ENCODE measurements around the gene OMP. TPM values are rescaled to one million over a fixed set of nuclear protein-coding genes. Genes with fewer than 3 reads are reported as not detected.

The OMP gene
- total and polyA plus RNA-seq, 7 donors = 0.32 TPM; not detected in 6

DNA sequence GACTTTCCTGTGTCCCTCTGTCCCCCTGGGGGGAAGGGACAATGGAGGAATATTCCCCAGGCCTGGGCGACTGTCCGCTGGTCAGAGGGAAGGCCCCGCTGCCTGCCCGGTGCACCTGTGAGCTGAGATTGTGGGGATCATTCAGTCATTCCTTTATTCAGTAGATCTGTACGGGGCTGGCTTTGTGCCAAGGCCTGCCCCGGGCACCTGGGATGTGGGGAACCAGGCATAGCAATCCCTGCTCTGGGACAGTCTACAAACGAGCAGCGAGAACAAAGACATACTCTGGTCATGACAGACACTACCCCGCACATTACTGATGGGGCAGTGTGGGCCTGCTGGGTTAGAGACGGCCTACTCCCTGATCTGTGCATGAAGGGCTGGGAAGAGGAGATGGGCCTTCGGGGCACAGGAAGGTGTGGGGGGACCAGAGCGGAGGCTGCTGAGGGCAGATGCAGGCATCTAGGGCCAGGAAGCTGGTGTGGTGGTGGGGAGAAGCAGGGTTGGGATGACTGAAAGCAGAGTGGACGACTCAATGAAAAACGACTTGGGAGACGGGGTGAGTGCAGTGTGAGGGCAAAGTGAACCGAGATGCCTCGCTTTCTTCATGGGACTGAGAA is 23.6 kb downstream of the OMP start:
- no peak for DNase-seq

DNA sequence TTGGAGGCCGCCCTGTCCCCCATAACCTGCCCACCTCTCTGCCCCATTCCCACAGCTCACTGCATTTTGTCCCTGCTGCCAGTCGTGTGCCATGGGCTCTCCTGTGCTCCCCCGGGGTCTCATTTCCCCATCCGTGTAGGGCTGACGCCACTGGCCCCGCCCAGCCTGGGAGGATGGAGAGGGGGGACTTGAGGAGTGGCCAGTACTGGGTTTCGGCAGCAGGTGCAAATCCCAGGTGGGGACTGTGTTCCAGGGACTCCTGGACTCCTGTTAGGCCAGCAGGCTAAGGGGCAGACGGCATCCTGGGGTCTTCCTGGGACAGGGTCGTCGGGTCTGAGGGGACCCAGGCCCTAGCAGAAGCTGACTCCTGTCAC is 24.2 kb downstream of the OMP start:
- TF ChIP-seq, protein P1, sequence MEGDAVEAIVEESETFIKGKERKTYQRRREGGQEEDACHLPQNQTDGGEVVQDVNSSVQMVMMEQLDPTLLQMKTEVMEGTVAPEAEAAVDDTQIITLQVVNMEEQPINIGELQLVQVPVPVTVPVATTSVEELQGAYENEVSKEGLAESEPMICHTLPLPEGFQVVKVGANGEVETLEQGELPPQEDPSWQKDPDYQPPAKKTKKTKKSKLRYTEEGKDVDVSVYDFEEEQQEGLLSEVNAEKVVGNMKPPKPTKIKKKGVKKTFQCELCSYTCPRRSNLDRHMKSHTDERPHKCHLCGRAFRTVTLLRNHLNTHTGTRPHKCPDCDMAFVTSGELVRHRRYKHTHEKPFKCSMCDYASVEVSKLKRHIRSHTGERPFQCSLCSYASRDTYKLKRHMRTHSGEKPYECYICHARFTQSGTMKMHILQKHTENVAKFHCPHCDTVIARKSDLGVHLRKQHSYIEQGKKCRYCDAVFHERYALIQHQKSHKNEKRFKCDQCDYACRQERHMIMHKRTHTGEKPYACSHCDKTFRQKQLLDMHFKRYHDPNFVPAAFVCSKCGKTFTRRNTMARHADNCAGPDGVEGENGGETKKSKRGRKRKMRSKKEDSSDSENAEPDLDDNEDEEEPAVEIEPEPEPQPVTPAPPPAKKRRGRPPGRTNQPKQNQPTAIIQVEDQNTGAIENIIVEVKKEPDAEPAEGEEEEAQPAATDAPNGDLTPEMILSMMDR (IDR thresholded peaks at IDR 0.05) = no peak
- ATAC-seq = peak in 3 of 4 donors; percentile 5 to 29 (median 8)
- Histone ChIP-seq H3K4me3 (peak overlapping the region; percentile 62), H3K27me3 (ENCODE audit: insufficient read depth in 3 of 3, low read length in 2 of 3) (no peaks in the 10 kb centered on the region), H3K9me3 (no peaks in the 10 kb centered on the region), H3K4me1 (peaks cover 10% of the 10 kb centered on the region), H3K27ac (no peak overlapping the region), H3K36me3 (ENCODE audit: insufficient read depth in 1 of 2, low read depth in 1 of 2) (no peaks in the 10 kb centered on the region)
- WGBS, 3 donors = 12 to 19% (median 14%) methylated on average over 10 of the region's 10 CpGs
- intact Hi-C loops (cut with DNase I) = loop anchor here (1.0 to 5.0 kb wide), 4 partner anchors 60 to 425 kb away; no protein-coding TSS in a partner anchor
- DNase-seq = no peak

More for the DNA sequence above, 23.6 kb downstream of the OMP start:
- intact Hi-C loops (cut with DNase I) = loop anchor here (5.0 kb wide), 3 partner anchors 61 to 426 kb away; no protein-coding TSS in a partner anchor
- TF ChIP-seq, protein P1 (IDR thresholded peaks at IDR 0.05) = no peak
- 71 to 80% (median 79%) methylated on average over 17 of the region's 17 CpGs for WGBS, 3 donors
- no peak for ATAC-seq
- Histone ChIP-seq H3K27ac (no peak overlapping the region), H3K27me3 (ENCODE audit: insufficient read depth in 3 of 3, low read length in 2 of 3) (no peaks in the 10 kb centered on the region), H3K4me1 (peaks cover 5% of the 10 kb centered on the region), H3K4me3 (no peak overlapping the region), H3K36me3 (ENCODE audit: insufficient read depth in 1 of 2, low read depth in 1 of 2) (no peaks in the 10 kb centered on the region), H3K9me3 (no peaks in the 10 kb centered on the region)

DNA sequence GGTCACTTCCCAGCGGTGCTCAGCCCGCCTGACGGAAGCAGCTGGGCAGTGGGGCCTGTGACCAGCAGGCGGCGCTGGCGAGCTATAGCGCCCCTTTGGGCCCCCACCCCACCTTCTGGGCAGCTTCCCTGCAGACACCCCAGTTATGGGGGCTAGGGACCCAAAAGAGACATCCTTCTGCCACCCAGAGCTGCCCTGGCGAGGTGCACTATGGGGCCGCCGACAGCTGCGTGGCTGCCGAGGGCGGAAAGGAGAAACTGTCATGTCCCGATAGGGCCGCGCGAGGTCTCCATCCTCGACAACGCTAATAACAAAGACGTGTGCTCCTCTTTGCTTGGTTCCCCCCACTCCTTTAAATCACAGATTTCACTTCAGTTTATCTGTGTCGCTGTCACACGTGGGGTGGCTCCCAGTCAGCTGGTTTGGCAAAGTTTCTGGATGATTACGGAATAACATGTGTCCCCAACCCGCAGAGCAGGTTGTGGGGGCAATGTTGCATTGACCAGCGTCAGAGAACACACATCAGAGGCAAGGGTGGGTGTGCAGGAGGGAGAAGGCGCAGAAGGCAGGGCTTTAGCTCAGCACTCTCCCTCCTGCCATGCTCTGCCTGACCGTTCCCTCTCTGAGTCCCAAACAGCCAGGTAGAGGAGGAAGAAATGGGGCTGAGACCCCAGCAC is 24.7 kb downstream of the OMP start:
- no peaks in the 10 kb centered on the region for H3K27me3 ChIP-seq (ENCODE audit: insufficient read depth in 3 of 3, low read length in 2 of 3)
- H3K4me3 ChIP-seq = peak overlapping the region; percentile 62
- DNase-seq (peak; percentile 59 to 76), ATAC-seq (peak; percentile 64 to 84 (median 73))
- peaks cover 10% of the 10 kb centered on the region for H3K4me1 ChIP-seq
- WGBS, 3 donors = 5 to 6% (median 6%) methylated on average over 25 to 27 of the region's 27 CpGs
- TF ChIP-seq, protein P1 (IDR thresholded peaks at IDR 0.05) = peak; percentile 96
- H3K27ac ChIP-seq = no peak overlapping the region
- no peaks in the 10 kb centered on the region for H3K36me3 ChIP-seq (ENCODE audit: insufficient read depth in 1 of 2, low read depth in 1 of 2)
- no peaks in the 10 kb centered on the region for H3K9me3 ChIP-seq
- intact Hi-C loops (cut with DNase I) = loop anchor here (1.0 to 5.0 kb wide), 4 partner anchors 60 to 425 kb away; no protein-coding TSS in a partner anchor

DNA sequence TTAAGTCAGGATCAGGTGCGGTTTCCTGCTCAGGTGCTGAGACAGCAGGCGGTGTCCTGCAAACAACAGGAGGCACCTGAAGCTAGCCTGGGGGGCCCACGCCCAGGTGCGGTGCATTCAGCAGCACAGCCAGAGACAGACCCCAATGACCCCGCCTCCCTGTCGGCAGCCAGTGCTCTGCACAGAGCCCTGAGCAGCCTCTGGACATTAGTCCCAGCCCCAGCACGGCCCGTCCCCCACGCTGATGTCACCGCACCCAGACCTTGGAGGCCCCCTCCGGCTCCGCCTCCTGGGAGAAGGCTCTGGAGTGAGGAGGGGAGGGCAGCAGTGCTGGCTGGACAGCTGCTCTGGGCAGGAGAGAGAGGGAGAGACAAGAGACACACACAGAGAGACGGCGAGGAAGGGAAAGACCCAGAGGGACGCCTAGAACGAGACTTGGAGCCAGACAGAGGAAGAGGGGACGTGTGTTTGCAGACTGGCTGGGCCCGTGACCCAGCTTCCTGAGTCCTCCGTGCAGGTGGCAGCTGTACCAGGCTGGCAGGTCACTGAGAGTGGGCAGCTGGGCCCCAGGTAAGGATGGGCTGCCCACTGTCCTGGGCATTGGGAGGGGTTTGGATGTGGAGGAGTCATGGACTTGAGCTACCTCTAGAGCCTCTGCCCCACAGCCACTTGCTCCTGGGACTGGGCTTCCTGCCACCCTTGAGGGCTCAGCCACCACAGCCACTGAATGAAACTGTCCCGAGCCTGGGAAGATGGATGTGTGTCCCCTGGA is 25.5 kb downstream of the OMP start, which contains the start of gene MYO7A:
TSS of gene MYO7A (plus strand) at position 327 of the 772 bp plus-strand sequence. CDS start 2,389 bp downstream, outside the sequence.
- ATAC-seq = peak; percentile 32 to 49 (median 45)
- WGBS, 3 donors = 34 to 45% (median 43%) methylated on average over 20 of the region's 20 CpGs
- Histone ChIP-seq H3K27ac (no peak within 1 kb of the TSS), H3K27me3 (ENCODE audit: insufficient read depth in 3 of 3, low read length in 2 of 3) (no peaks in the 10 kb centered on the region), H3K36me3 (ENCODE audit: insufficient read depth in 1 of 2, low read depth in 1 of 2) (no peaks in the 10 kb centered on the region), H3K4me3 (peak within 1 kb of the TSS; percentile 62), H3K9me3 (no peaks in the 10 kb centered on the region), H3K4me1 (peaks cover 10% of the 10 kb centered on the region)
- DNase-seq = peak; percentile 66 to 80
- TF ChIP-seq, protein P1 (IDR thresholded peaks at IDR 0.05) = no peak
- intact Hi-C loops (cut with DNase I) = loop anchor here (1.0 to 5.0 kb wide), 4 partner anchors 59 to 424 kb away; no protein-coding TSS in a partner anchor

Measured in psoas muscle (tissue), 8 donors.